Measurements from ENCODE around the gene MAN1A1.
A peak's percentile ranks its signal among the peaks of the same experiment; 100 is the strongest.

MAN1A1 gene

GRCh38 chr6:119346450-119346849 is 3.1 kb downstream of the MAN1A1 start:
- Histone ChIP-seq H3K4me3 (ENCODE audit: extremely low read depth, insufficient read depth, low read length, poor library complexity, severe bottlenecking) (peak overlapping the region; percentile 84), H3K27ac (ENCODE audit: low read depth, low read length, severe bottlenecking) (no peak overlapping the region), H3K36me3 (ENCODE audit: control insufficient read depth, insufficient read depth, low read length) (peaks cover 10% of the 10 kb centered on the region), H3K9me3 (ENCODE audit: control insufficient read depth, low read length) (no peaks in the 10 kb centered on the region), H3K4me1 (ENCODE audit: control insufficient read depth, insufficient read depth, low read length, poor library complexity, severe bottlenecking) (peaks cover 2% of the 10 kb centered on the region)
- 93% methylated on average over 5 to 8 of the region's 8 CpGs for WGBS, 2 experiments (ENCODE audit: insufficient coverage in 2 of 2)

- no peak overlapping the region for H3K4me3 ChIP-seq (ENCODE audit: extremely low read depth, insufficient read depth, low read length, poor library complexity, severe bottlenecking)
- H3K27ac ChIP-seq (ENCODE audit: low read depth, low read length, severe bottlenecking) = no peak overlapping the region
- H3K36me3 ChIP-seq (ENCODE audit: control insufficient read depth, insufficient read depth, low read length) = peaks cover 10% of the 10 kb centered on the region
- no peaks in the 10 kb centered on the region for H3K9me3 ChIP-seq (ENCODE audit: control insufficient read depth, low read length)
- WGBS, 2 experiments (ENCODE audit: insufficient coverage in 2 of 2) = 100% methylated on average over 2 of the region's 2 CpGs; no CpG with 5 or more reads in 1 of the 2 experiments
- peaks cover 9% of the 10 kb centered on the region for H3K4me1 ChIP-seq (ENCODE audit: control insufficient read depth, insufficient read depth, low read length, poor library complexity, severe bottlenecking)
These were observed 4.4 kb downstream of the MAN1A1 start for GRCh38 chr6:119345114-119345513.

GRCh38 chr6:119344306-119344705 is 5.3 kb downstream of the MAN1A1 start:
- peaks cover 9% of the 10 kb centered on the region for H3K4me1 ChIP-seq (ENCODE audit: control insufficient read depth, insufficient read depth, low read length, poor library complexity, severe bottlenecking)
- H3K27ac ChIP-seq (ENCODE audit: low read depth, low read length, severe bottlenecking) = no peak overlapping the region
- no peak overlapping the region for H3K4me3 ChIP-seq (ENCODE audit: extremely low read depth, insufficient read depth, low read length, poor library complexity, severe bottlenecking)
- H3K36me3 ChIP-seq (ENCODE audit: control insufficient read depth, insufficient read depth, low read length) = peaks cover 10% of the 10 kb centered on the region
- WGBS, 2 experiments (ENCODE audit: insufficient coverage in 2 of 2) = no CpG with 5 or more reads among the region's 1 CpG
- H3K9me3 ChIP-seq (ENCODE audit: control insufficient read depth, low read length) = no peaks in the 10 kb centered on the region

DNA sequence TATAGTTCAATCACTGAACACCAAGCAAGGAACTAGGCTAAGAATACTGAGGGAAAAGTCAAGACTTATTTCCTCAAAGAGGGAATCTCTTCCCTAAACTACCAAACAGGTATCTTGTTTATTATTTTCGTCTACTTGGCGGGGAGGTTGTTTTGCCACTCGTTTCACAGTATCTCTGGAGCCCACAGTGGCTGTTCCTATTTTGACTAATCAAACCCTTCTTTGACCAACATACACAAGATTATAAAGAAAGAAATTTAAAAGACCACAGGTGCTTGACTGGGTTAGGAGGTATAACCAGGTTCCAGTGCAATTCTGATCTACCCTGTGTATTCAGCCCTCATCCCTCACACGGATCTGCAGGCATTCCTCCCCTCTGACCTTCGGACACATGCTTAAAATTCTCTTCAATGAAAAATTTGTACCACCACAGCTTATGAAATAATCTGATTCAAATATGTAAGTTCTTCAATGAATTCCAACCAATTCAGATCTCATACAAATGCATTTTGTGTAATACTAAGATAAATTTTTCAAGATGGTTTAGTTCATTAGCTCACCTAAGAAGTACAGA is 5.9 kb downstream of the MAN1A1 start:
- Histone ChIP-seq H3K27ac (ENCODE audit: low read depth, low read length, severe bottlenecking) (no peak overlapping the region), H3K4me1 (ENCODE audit: control insufficient read depth, insufficient read depth, low read length, poor library complexity, severe bottlenecking) (peaks cover 9% of the 10 kb centered on the region), H3K36me3 (ENCODE audit: control insufficient read depth, insufficient read depth, low read length) (peaks cover 15% of the 10 kb centered on the region), H3K4me3 (ENCODE audit: extremely low read depth, insufficient read depth, low read length, poor library complexity, severe bottlenecking) (no peak overlapping the region), H3K9me3 (ENCODE audit: control insufficient read depth, low read length) (no peaks in the 10 kb centered on the region)
- WGBS, 2 experiments (ENCODE audit: insufficient coverage in 2 of 2) = 96 to 100% methylated on average over 4 to 5 of the region's 5 CpGs

- 100% methylated on average over 2 of the region's 4 CpGs; no CpG with 5 or more reads in 1 of the 2 experiments for WGBS, 2 experiments (ENCODE audit: insufficient coverage in 2 of 2)
- Histone ChIP-seq H3K9me3 (ENCODE audit: control insufficient read depth, low read length) (no peaks in the 10 kb centered on the region), H3K4me3 (ENCODE audit: extremely low read depth, insufficient read depth, low read length, poor library complexity, severe bottlenecking) (no peak overlapping the region), H3K4me1 (ENCODE audit: control insufficient read depth, insufficient read depth, low read length, poor library complexity, severe bottlenecking) (peaks cover 9% of the 10 kb centered on the region), H3K27ac (ENCODE audit: low read depth, low read length, severe bottlenecking) (no peak overlapping the region), H3K36me3 (ENCODE audit: control insufficient read depth, insufficient read depth, low read length) (peaks cover 18% of the 10 kb centered on the region)
These were observed 6.4 kb downstream of the MAN1A1 start for GRCh38 chr6:119343167-119343566.

GRCh38 chr6:119342430-119342829 is 7.1 kb downstream of the MAN1A1 start:
- Histone ChIP-seq H3K4me1 (ENCODE audit: control insufficient read depth, insufficient read depth, low read length, poor library complexity, severe bottlenecking) (peaks cover 9% of the 10 kb centered on the region), H3K4me3 (ENCODE audit: extremely low read depth, insufficient read depth, low read length, poor library complexity, severe bottlenecking) (no peak overlapping the region)

DNA sequence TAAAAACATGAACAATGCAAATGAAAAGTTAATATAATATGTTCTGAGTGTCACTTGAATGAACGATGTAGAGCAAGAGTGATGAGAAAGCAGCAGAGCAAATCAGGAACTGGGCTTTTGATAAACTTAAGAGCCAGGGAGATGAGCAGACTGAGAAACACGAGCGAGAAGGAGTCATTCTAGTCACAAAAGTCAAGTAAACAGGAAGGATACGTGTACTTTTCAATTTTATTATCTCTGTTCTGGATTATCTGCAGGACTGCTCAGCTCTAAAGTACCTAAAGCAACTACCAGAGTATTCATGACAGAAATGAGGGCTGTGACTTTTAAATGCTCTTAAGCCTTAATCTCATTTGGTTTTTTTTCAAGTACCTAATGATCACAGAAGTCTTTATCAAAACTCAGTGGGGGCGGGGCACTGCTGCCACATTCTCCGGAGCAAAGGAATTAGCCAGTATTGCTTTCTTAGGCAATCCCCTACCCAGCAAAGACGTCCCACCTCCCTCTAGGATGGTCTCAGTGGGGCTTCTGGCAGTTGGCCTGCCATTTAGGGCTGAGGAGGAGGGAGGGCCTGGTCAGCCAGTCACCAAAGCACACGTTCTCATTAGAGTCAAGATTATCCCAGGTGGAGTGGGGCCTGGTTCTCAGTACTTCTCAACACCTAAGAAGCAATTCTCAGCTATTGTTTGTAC is 8.6 kb downstream of the MAN1A1 start:
- H3K9me3 ChIP-seq (ENCODE audit: control insufficient read depth, low read length) = no peaks in the 10 kb centered on the region
- H3K36me3 ChIP-seq (ENCODE audit: control insufficient read depth, insufficient read depth, low read length) = peaks cover 26% of the 10 kb centered on the region
- no peak overlapping the region for H3K4me3 ChIP-seq (ENCODE audit: extremely low read depth, insufficient read depth, low read length, poor library complexity, severe bottlenecking)
- WGBS, 2 experiments (ENCODE audit: insufficient coverage in 2 of 2) = 58 to 72% methylated on average over 4 to 6 of the region's 8 CpGs
- peaks cover 9% of the 10 kb centered on the region for H3K4me1 ChIP-seq (ENCODE audit: control insufficient read depth, insufficient read depth, low read length, poor library complexity, severe bottlenecking)
- H3K27ac ChIP-seq (ENCODE audit: low read depth, low read length, severe bottlenecking) = peak overlapping the region; percentile 52

More at GRCh38 chr6:119342430-119342829, 7.1 kb downstream of the MAN1A1 start:
- Histone ChIP-seq H3K27ac (ENCODE audit: low read depth, low read length, severe bottlenecking) (no peak overlapping the region), H3K9me3 (ENCODE audit: control insufficient read depth, low read length) (no peaks in the 10 kb centered on the region), H3K36me3 (ENCODE audit: control insufficient read depth, insufficient read depth, low read length) (peaks cover 18% of the 10 kb centered on the region)
- WGBS, 2 experiments (ENCODE audit: insufficient coverage in 2 of 2) = 60% methylated on average over 1 of the region's 3 CpGs; no CpG with 5 or more reads in 1 of the 2 experiments

- WGBS, 2 experiments (ENCODE audit: insufficient coverage in 2 of 2) = 92 to 100% methylated on average over 1 to 4 of the region's 4 CpGs
- Histone ChIP-seq H3K4me3 (ENCODE audit: extremely low read depth, insufficient read depth, low read length, poor library complexity, severe bottlenecking) (no peak overlapping the region), H3K27ac (ENCODE audit: low read depth, low read length, severe bottlenecking) (no peak overlapping the region)
These were observed 9.6 kb downstream of the MAN1A1 start for GRCh38 chr6:119339941-119340456.

GRCh38 chr6:119337762-119338161 is 11.8 kb downstream of the MAN1A1 start:
- Histone ChIP-seq H3K9me3 (ENCODE audit: control insufficient read depth, low read length) (no peaks in the 10 kb centered on the region), H3K4me1 (ENCODE audit: control insufficient read depth, insufficient read depth, low read length, poor library complexity, severe bottlenecking) (peaks cover 9% of the 10 kb centered on the region), H3K36me3 (ENCODE audit: control insufficient read depth, insufficient read depth, low read length) (peaks cover 23% of the 10 kb centered on the region), H3K27ac (ENCODE audit: low read depth, low read length, severe bottlenecking) (no peak overlapping the region), H3K4me3 (ENCODE audit: extremely low read depth, insufficient read depth, low read length, poor library complexity, severe bottlenecking) (no peak overlapping the region)
- no CpG with 5 or more reads among the region's 1 CpG for WGBS, 2 experiments (ENCODE audit: insufficient coverage in 2 of 2)

More at GRCh38 chr6:119339941-119340456, 9.6 kb downstream of the MAN1A1 start:
- peaks cover 9% of the 10 kb centered on the region for H3K4me1 ChIP-seq (ENCODE audit: control insufficient read depth, insufficient read depth, low read length, poor library complexity, severe bottlenecking)
- peaks cover 26% of the 10 kb centered on the region for H3K36me3 ChIP-seq (ENCODE audit: control insufficient read depth, insufficient read depth, low read length)
- H3K9me3 ChIP-seq (ENCODE audit: control insufficient read depth, low read length) = no peaks in the 10 kb centered on the region

DNA sequence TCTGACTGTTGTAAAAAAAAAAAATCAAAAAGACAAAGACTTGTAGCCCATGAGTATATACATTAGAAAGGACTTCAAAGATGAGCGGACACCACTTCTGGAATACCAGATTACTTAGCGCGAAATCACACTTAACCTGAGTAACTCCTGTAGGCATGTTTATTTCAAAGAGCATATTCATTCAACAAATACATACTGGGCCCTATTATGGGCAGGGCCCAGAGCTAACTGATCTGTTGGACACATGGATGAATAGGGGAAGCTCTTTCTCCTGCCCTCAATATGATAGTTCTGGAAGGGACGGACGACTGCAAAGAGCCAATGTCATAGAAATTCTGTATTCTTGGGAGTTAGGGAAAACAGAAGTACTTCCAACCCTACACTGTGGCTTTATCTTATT is 12.3 kb downstream of the MAN1A1 start:
- Histone ChIP-seq H3K4me1 (ENCODE audit: control insufficient read depth, insufficient read depth, low read length, poor library complexity, severe bottlenecking) (peaks cover 9% of the 10 kb centered on the region), H3K9me3 (ENCODE audit: control insufficient read depth, low read length) (no peaks in the 10 kb centered on the region), H3K4me3 (ENCODE audit: extremely low read depth, insufficient read depth, low read length, poor library complexity, severe bottlenecking) (no peak overlapping the region), H3K36me3 (ENCODE audit: control insufficient read depth, insufficient read depth, low read length) (peaks cover 19% of the 10 kb centered on the region), H3K27ac (ENCODE audit: low read depth, low read length, severe bottlenecking) (no peak overlapping the region)
- WGBS, 2 experiments (ENCODE audit: insufficient coverage in 2 of 2) = 100% methylated on average over 1 of the region's 5 CpGs; no CpG with 5 or more reads in 1 of the 2 experiments
